NCI-H526 treated with DMSO at 0.1 percent for 48 hours (cell line): Measurements from ENCODE around the gene COPS6.

Experiments
- DNase-seq: peaks from one replicate; lab custom pipeline; 2025; lab: John Stamatoyannopoulos, UW

Gene COPS6

GRCh38 chr7:100079024-100079560, 9.7 kb upstream of the COPS6 start:
- no peak for DNase-seq

GRCh38 chr7:100080907-100081534, 7.7 kb upstream of the COPS6 start:
- no peak for DNase-seq

- DNase-seq = peak; percentile 97
Measured at GRCh38 chr7:100081535-100082102, 7.2 kb upstream of the COPS6 start, which contains the start of gene ZNF3. Gene ZNF3 (minus strand): TSS chr7:100081723. CDS start chr7:100077357, 4,366 bp downstream.

GRCh38 chr7:100082978-100083377, 5.8 kb upstream of the COPS6 start:
- no peak for DNase-seq

- DNase-seq = no peak
Measured at GRCh38 chr7:100085515-100085914, 3.3 kb upstream of the COPS6 start.

DNA sequence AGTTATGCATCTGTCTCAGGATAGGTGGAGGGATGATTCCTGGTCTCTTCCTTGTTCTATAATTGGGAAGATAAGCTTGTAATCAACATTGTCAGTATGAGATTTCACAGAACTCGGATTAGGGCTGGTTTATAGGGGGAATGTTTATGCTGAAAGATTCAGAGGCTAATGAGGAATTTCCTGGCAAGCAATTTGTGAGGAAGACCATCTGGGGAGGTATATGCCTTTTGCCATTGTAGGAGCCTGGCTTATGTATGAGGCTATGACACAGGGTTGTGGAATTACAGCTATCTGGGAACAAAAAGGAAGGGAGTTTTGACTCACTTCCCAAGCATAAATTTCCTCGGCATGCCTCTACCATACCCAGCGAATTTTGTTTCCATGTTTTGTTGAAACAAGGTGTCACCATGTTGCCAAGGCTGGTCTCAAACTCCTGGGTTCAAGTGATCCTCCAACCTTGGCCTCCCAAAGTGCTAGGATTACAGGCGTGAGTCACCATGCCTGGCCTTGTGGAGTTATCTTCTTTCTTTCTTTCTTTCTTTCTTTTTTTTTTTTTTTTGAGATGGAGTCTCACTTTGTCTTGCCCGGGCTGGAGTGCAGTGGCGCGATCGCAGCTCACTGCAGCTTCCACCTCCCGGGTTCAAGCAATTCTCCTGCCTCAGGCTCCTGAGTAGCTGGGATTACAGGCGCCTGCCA, 1.6 kb upstream of the COPS6 start:
- no peak for DNase-seq

GRCh38 chr7:100088095-100088620, 611 bp upstream of the COPS6 start:
- DNase-seq = no peak

DNA sequence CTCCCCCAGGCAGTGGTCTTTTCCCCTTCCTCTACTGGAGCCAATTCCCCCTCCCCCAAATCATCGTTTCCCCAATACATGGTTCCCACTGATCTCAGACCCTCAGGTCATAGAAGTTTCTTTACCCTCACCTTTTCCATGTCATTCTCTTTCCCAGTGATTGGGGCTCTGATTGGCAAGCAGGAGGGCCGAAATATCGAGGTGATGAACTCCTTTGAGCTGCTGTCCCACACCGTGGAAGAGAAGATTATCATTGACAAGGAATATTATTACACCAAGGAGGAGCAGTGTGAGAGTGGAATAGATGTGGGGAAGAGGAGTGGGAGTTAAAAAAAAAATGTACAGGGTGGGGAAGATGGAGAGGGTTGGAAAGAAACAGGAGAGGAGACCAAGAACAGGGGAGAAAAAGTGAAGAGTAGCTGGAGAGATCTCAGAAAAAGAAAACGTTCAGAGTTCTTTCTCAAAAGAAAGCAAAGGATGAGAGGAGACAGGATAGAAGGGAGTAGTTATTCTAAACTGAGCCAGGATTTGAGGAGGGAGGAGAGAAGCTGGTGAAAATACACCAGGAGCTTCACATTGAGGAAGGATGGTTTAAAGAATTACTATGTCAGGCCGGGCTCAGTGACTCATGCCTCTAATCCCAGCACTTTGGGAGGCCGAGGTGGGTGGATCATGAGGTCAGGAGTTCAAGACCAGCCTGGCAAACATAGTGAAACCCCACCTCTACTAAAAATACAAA, 858 bp downstream of the COPS6 start:
- DNase-seq = no peak

- DNase-seq = no peak
Measured at GRCh38 chr7:100090527-100091410, 2.0 kb downstream of the COPS6 start.

DNA sequence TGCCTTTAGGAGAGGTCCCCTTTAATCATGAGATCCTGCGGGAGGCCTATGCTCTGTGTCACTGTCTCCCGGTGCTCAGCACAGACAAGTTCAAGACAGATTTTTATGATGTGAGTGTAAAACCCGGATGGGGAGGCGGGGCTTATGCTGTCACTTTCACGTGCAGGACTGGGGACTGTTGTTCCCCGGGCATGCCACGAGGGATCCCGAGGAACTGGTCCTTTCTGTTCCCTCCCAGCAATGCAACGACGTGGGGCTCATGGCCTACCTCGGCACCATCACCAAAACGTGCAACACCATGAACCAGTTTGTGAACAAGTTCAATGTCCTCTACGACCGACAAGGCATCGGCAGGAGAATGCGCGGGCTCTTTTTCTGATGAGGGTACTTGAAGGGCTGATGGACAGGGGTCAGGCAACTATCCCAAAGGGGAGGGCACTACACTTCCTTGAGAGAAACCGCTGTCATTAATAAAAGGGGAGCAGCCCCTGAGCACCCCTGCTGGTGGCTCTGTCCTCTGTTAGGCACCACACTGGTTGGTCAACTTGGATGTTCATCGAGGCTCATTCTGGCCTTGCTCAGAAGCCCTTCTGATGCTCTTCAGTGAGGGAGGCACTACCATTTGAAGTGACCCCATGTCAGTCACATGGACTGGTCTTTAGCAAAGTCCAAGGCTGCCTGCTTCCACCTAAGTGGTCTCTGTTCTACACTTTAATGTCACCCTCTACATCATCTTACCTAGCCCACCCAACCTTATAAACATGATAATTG, 2.8 kb downstream of the COPS6 start:
- no peak for DNase-seq

DNA sequence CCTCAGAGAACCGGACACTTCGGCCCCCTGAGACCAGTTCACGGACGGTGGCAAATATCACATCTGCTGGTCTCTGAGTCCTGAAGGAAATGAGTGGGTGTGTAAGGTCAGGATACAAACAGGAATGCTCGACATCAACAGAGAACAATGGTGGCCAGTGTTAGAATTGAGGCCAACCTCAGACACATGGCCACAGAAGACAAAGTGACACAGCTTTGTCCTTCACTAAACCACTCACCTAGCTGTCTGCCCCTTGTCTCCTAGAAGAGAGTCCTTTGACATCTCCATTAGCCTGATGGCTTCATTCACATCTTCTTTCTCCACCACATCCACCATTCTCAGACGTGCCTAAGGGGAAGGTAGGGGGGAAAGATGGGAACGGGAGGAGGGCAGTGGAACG, 4.3 kb downstream of the COPS6 start:
- DNase-seq = no peak

DNA sequence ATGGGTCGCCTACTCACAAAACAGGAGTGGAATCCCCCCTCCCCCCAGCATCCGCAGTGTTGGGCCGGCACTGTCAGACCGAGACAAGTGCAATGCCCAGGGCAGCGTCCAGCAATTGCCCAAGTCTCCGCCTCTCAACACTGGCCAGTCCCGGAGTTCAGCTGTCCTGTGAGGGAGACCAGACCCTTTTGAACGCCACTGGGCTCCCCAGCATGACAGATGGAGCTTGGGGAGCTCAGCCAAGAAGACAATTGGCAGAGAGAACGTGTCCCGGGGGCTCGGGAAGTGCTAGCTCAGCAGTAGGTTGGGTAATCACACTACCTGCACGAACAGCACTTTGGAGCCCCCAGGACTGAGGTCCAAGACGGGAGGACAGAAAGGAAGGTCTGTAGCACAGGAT, 4.7 kb downstream of the COPS6 start:
- no peak for DNase-seq

DNA sequence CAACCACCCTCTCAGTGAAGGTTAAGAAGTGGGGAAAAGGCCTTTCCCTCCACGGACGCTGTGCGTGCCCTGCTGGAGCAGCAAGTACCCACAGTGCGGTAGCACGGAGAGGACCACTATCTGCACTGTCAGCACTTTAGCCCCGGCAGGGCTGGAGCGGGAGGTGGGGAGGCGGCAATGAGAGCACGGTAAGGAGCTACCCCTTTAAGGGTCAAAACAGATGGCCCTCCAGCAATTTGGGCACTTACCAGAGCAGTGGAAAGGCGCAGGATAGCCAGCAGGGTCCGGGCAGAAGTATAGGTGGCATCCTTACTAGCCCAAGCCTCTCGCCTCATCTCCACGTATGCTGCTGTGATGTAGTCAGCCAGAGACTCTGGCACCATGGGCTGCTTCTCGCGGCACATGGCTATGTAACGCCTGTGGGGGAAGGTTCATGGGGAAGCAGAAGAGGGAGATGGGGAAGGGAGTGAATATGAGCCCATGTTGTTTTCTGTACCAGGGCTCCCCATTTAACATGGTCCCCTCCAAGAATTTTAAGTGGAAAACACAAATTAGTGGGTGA, 5.2 kb downstream of the COPS6 start:
- no peak for DNase-seq

DNA sequence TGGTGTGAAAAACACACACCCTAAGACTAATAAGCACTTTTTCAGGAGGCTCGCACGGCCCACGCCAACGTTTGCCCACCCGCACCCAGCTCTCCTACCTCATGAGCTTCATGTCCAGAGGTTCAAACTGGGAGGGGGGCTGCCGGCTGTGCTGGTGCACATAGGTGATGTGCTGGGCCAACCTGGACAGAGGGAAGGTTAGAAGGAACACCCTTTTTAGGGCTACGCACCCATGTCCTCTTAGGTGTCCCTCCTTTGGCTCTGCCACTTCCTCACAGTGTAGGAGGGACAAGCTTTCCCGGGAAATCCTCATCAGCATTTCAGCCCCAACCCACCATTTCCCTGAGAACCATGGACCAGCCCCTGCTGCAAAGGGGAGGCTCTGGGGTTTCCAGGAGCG, 6.5 kb downstream of the COPS6 start:
- no peak for DNase-seq

DNA sequence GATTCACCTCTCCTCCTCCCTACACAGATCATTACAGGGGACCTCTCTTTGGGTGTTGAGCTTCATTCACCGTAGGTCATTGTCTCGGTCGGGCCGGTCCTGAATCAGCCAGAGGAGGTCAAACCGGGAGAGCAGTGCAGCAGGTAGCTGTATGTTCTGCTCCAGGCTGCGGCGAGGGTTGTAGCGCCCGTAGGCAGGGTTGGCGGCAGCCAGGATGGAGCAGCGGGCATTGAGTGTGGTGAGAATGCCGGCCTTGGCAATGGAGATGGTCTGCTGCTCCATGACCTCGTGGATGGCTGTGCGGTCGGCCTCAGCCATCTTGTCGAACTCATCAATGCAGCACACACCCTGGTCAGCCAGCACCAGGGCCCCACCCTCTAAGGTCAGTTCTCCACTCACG, 6.9 kb downstream of the COPS6 start:
- no peak for DNase-seq

DNA sequence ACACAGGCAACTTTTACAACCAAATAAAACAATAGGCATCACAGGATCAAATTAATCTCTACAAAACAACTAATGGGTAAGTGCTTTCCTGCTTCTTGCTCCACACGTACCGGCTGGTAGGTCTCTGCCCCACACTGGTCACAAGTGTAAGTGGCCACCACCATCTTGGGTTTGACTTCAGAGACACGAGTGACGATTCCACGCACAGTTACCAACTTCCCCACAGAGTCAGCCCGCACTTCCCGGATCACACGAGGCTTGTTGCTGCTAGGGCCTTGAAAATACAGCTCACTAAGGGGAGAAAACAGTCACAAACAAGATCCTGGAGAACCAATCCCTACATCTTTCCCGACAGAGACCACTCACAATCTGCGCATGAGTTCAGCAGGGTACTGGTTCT, 10.1 kb downstream of the COPS6 start:
- no peak for DNase-seq

DNA sequence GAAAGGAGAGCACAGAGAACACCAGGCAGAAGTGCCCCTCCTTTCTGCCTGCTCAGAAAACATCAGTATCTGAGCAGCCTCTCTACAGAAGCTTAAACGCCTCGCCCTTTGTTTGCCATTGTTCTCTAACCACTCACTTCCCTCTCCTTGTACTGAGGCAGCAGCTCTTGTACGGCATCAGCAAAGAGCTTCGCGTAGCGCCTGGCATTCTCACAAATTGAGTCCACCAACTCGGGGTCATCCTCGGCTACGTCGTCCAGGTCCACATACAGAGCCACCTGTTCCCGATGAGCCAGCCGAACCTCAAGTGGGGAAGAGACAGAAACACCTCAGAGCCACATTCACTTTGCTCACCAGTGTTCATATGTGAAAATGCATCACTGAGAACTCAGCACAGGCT, 10.7 kb downstream of the COPS6 start:
- no peak for DNase-seq

GRCh38 chr7:100100420-100101015, 11.7 kb downstream of the COPS6 start:
- peak; percentile 94 for DNase-seq

DNA sequence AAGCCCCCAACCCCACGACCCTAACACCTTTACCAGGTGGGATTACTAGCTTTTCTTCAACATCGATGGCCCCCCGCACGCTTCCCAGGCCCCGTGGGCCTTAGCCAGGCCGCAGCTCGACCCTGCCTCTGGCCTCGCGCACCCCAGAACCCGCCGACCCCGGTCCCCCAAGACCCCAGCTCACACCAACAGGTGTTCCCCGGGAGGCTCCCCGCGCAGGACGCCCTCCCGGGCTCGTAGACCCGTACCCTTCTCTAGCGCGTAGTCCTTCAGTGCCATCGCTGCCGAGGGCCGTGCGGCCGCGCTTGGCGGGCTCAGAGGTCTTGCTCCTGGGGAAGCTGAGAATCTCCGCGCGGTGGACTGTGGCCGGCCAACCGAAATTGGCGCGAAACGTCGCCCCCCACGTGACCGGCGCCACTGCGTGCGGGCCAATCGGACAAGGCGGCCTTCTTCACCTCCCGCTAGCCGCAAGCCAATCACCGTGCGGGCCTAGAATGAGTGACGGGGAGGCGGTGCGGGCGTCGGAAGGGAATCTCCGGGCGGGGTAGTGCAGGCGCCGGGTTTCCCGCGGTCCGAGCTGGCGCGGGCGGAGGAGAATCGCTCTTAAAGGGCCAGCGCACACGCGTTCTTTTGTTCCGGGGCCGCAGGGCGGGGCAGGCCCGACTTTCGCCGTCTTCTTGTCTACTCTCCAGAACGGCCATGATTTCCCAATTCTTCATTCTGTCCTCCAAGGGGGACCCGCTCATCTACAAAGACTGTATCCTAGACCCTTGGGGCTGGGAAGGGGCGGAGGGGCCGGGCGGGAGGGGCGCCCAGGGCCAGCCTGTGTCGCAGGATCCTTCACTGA, 12.5 kb downstream of the COPS6 start, which contains the start of the genes AP4M1 and MCM7:
TSS of gene AP4M1 (plus strand) at position 628 of the 847 bp plus-strand sequence. CDS start at position 700, 72 bp downstream.
TSS of gene MCM7 (minus strand) at position 382 of the 847 bp plus-strand sequence. CDS start at position 279, 103 bp downstream.
- peak; percentile 99 for DNase-seq
